HepG2 (cell line): ENCODE results near the gene AP5Z1. TPM values are rescaled to one million over a fixed set of nuclear protein-coding genes. Genes with fewer than 3 reads are reported as not detected.

Source experiments
- CHCHD3 ChIP-seq: sonication (generic); formaldehyde crosslinking; IDR thresholded peaks from 2 replicates; pipeline ENCODE4 v1.8.0; 2022; ENCODE audit warnings: mild to moderate bottlenecking, missing genetic modification reagents, moderate library complexity
- DZIP1 ChIP-seq: sonication (generic); formaldehyde crosslinking; IDR thresholded peaks from 2 replicates; pipeline ENCODE4 v1.5.0; 2020; ENCODE audit warnings: mild to moderate bottlenecking, missing genetic modification reagents
- FOXA3 ChIP-seq: IDR thresholded peaks from 2 replicates; pipeline ENCODE4 v1.6.1; 2016; ENCODE audit warnings: missing genetic modification reagents, missing compliant biosample characterization
- FOXM1 ChIP-seq: sonication (generic); formaldehyde crosslinking; IDR thresholded peaks from 2 replicates; pipeline ENCODE4 v1.5.0; 2020; ENCODE audit warnings: missing genetic modification reagents
- HMGA1 ChIP-seq: sonication (generic); formaldehyde crosslinking; conservative IDR thresholded peaks from 2 replicates; pipeline ENCODE4 v1.4.0; 2020; ENCODE audit warnings: missing genetic modification reagents
- ISL2 ChIP-seq: sonication (generic); formaldehyde crosslinking; IDR thresholded peaks from 2 replicates; pipeline ENCODE4 v1.5.0; 2020; ENCODE audit warnings: missing genetic modification reagents
- JARID2 ChIP-seq: sonication (generic); formaldehyde crosslinking; IDR thresholded peaks from 2 replicates; pipeline ENCODE4 v1.8.1; 2023; ENCODE audit warnings: missing genetic modification reagents, inconsistent platforms; ENCODE audit not compliant: insufficient replicate concordance
- KLF11 ChIP-seq: IDR thresholded peaks from 2 replicates; pipeline ENCODE4 v1.6.1; 2016; ENCODE audit warnings: missing compliant biosample characterization
- NFKBIZ ChIP-seq: IDR thresholded peaks from 2 replicates; pipeline ENCODE4 v1.6.1; 2018; ENCODE audit warnings: missing genetic modification reagents, missing compliant biosample characterization
- POLR2G ChIP-seq: fragments of 200-400 bp; formaldehyde crosslinking; IDR thresholded peaks from 2 replicates; pipeline ENCODE4 v1.6.1; 2018; ENCODE audit warnings: mild to moderate bottlenecking, low read depth, low read length, moderate library complexity
- SP1 ChIP-seq, 2 experiments: fragments of 450-650 bp in 1 of 2; sonication (generic) in 1 of 2; formaldehyde crosslinking in 1 of 2; IDR thresholded peaks; 2 replicates each; pipeline versions ENCODE4 v1.4.0 to v1.6.1; 2016 to 2020; ENCODE audit warnings: missing genetic modification reagents in 1 of 2
- TP53 ChIP-seq: sonication (generic); formaldehyde crosslinking; conservative IDR thresholded peaks from 2 replicates; pipeline ENCODE4 v1.4.0; 2020; ENCODE audit warnings: missing genetic modification reagents
- TRIM24 ChIP-seq: sonication (generic); formaldehyde crosslinking; IDR thresholded peaks from 2 replicates; pipeline ENCODE4 v1.8.0; 2022; ENCODE audit warnings: mild to moderate bottlenecking, missing genetic modification reagents
- U2AF1 ChIP-seq: fragments of 200-400 bp; formaldehyde crosslinking; optimal IDR thresholded peaks from 2 replicates; pipeline ENCODE3; 2017; ENCODE audit warnings: mild to moderate bottlenecking, low read depth, low read length
- ZFP36 ChIP-seq: fragments of 150-350 bp; IDR thresholded peaks from 2 replicates; pipeline ENCODE4 v1.6.1; 2018; ENCODE audit warnings: borderline replicate concordance, low read length, low read depth; ENCODE audit not compliant: partially characterized antibody
- ZFY ChIP-seq: sonication (generic); formaldehyde crosslinking; IDR thresholded peaks from 2 replicates; pipeline ENCODE4 v1.4.0; 2020; ENCODE audit warnings: missing genetic modification reagents
- ZNF343 ChIP-seq: sonication (generic); formaldehyde crosslinking; IDR thresholded peaks from 2 replicates; pipeline ENCODE4 v1.4.0; 2020; ENCODE audit warnings: mild to moderate bottlenecking, missing genetic modification reagents
- ZNF556 ChIP-seq: sonication (generic); formaldehyde crosslinking; IDR thresholded peaks from 2 replicates; pipeline ENCODE4 v1.4.0; 2020; ENCODE audit warnings: mild to moderate bottlenecking, missing genetic modification reagents, borderline replicate concordance
- ZNF615 ChIP-seq: sonication (generic); formaldehyde crosslinking; IDR thresholded peaks from 2 replicates; pipeline ENCODE4 v1.5.0; 2020; ENCODE audit warnings: mild to moderate bottlenecking, missing genetic modification reagents, borderline replicate concordance
- ZNF781 ChIP-seq: sonication (generic); formaldehyde crosslinking; IDR thresholded peaks from 2 replicates; pipeline ENCODE4 v1.5.1; 2020; ENCODE audit warnings: borderline replicate concordance, mild to moderate bottlenecking, missing genetic modification reagents; ENCODE audit errors: not compliant biosample characterization
- ZNF790 ChIP-seq: sonication (generic); formaldehyde crosslinking; IDR thresholded peaks from 2 replicates; pipeline ENCODE4 v1.8.0; 2022; ENCODE audit warnings: missing genetic modification reagents, mild to moderate bottlenecking, borderline replicate concordance
- polyA plus RNA-seq, 8 experiments: library from polyadenylated mRNA; depleted of rRNA in 3 of 8; stranded (reverse) in 7 of 8; unstranded in 1 of 8; fragments of >200 nt; fragmentation: Illumina TruSeq in 4 of 8; extraction: Trizol in 4 of 8; gene quantifications; 2 replicates each; pipeline versions ENCODE4 v1.2.1 to v1.2.3, GENCODE V29; 2011 to 2016; ENCODE audit warnings: low read depth in 4 of 8, missing spikeins in 1 of 8, mixed read lengths in 1 of 8; ENCODE audit not compliant: insufficient read depth in 1 of 8
- total RNA-seq, 5 experiments: library from RNA; depleted of rRNA; stranded (reverse); fragments of >200 nt; fragmentation: Illumina TruSeq; extraction: Trizol; gene quantifications; 2 replicates each; pipeline ENCODE4 v1.2.3, GENCODE V29; 2016; ENCODE audit warnings: low read depth in 1 of 5
- TF ChIP-seq, protein P1 (sequence below): sonication (generic); formaldehyde crosslinking; IDR thresholded peaks from 2 replicates; pipeline ENCODE4 v1.5.1; 2020; ENCODE audit warnings: mild to moderate bottlenecking, moderate library complexity, missing genetic modification reagents
- TF ChIP-seq, protein P2 (sequence below): IDR thresholded peaks from 2 replicates; pipeline ENCODE4 v1.6.1; 2016
- TF ChIP-seq, protein P3 (sequence below): sonication (generic); formaldehyde crosslinking; conservative IDR thresholded peaks from 2 replicates; pipeline ENCODE4 v1.4.0; 2020; ENCODE audit warnings: missing genetic modification reagents
- TF ChIP-seq, protein P4 (sequence below): IDR thresholded peaks from 2 replicates; pipeline ENCODE4 v1.6.1; 2016; ENCODE audit warnings: mild to moderate bottlenecking, missing biosample characterization, missing genetic modification reagents

The AP5Z1 gene
- total and polyA plus RNA-seq, 2 of the 13 experiments (the other 11 are each of a cell fraction or from before 2014, with no cell fraction given): 9.3 to 15.1 TPM

DNA sequence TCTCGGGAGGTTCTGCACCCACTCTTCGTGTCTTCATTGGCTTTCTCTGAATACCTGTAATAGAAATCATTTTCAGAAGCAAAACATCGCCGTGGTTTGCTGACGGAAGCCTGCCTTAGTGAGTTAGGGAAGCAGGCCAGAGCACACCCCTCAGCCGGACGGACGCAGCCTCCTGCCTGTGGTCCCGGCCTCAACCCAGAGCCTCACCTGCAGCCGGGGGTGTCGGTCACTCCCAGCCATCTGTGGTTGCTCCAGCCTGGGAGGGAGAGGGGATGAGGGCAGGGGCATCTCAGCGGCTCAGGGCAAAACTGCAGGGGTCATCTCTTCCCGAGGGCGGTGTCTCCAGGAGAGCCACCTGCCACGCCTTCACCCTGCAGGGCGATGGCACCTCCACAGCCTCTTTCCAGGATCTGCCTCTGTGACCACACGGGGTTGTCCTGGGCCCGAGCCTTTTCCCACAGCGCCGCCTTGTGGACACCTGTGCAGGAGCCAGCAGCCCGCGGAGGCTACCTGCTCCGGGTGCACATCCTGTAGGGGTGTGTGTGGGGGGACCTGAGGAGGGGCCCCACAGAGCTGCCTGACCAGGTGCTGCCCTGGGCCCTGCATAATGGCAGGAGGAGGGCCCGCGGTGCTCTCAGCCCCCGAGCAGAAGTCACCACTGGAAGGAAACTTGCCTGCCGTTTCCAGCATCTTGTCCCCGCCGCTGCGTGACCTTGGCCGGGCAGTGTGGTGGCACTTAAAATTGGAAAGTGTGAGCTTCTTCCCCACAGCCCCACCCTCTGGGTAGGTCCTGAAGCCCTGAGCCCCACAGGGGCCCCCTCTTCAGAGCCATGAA lies 21.6 kb upstream of the AP5Z1 start (continued):
- TF ChIP-seq, protein P1, sequence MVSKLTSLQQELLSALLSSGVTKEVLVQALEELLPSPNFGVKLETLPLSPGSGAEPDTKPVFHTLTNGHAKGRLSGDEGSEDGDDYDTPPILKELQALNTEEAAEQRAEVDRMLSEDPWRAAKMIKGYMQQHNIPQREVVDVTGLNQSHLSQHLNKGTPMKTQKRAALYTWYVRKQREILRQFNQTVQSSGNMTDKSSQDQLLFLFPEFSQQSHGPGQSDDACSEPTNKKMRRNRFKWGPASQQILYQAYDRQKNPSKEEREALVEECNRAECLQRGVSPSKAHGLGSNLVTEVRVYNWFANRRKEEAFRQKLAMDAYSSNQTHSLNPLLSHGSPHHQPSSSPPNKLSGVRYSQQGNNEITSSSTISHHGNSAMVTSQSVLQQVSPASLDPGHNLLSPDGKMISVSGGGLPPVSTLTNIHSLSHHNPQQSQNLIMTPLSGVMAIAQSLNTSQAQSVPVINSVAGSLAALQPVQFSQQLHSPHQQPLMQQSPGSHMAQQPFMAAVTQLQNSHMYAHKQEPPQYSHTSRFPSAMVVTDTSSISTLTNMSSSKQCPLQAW (CRISPR knock-in tag): no peak; the same call in 1 of the 2 replicates
- TF ChIP-seq CHCHD3 (CRISPR knock-in tag) (no peak), ZFP36 (no peak), KLF11 (CRISPR knock-in tag) (no peak), ISL2 (CRISPR knock-in tag) (no peak), ZNF781 (CRISPR knock-in tag) (no peak), U2AF1 (no peak), POLR2G (no peak), NFKBIZ (CRISPR knock-in tag) (no peak), TP53 (no peak), HMGA1 (CRISPR knock-in tag) (no peak), JARID2 (CRISPR knock-in tag) (no peak), SP1 (IDR thresholded peaks at IDR 0.05) (no peak), SP1 (CRISPR knock-in tag; IDR thresholded peaks at IDR 0.05) (no peak), ZNF556 (CRISPR knock-in tag) (no peak), TRIM24 (CRISPR knock-in tag) (no peak), ZNF790 (no peak), ZFY (CRISPR knock-in tag) (no peak), FOXM1 (CRISPR knock-in tag) (no peak), ZNF343 (no peak), DZIP1 (CRISPR knock-in tag) (no peak), ZNF615 (CRISPR knock-in tag) (no peak), FOXA3 (CRISPR knock-in tag) (0 out of 2 replicates have a peak, but pooled peaks have one; percentile 14)
- TF ChIP-seq, protein P2, sequence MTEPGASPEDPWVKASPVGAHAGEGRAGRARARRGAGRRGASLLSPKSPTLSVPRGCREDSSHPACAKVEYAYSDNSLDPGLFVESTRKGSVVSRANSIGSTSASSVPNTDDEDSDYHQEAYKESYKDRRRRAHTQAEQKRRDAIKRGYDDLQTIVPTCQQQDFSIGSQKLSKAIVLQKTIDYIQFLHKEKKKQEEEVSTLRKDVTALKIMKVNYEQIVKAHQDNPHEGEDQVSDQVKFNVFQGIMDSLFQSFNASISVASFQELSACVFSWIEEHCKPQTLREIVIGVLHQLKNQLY (CRISPR knock-in tag): no peak
- TF ChIP-seq, protein P3, sequence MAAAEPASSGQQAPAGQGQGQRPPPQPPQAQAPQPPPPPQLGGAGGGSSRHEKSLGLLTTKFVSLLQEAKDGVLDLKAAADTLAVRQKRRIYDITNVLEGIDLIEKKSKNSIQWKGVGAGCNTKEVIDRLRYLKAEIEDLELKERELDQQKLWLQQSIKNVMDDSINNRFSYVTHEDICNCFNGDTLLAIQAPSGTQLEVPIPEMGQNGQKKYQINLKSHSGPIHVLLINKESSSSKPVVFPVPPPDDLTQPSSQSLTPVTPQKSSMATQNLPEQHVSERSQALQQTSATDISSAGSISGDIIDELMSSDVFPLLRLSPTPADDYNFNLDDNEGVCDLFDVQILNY (CRISPR knock-in tag): no peak
- TF ChIP-seq, protein P4, sequence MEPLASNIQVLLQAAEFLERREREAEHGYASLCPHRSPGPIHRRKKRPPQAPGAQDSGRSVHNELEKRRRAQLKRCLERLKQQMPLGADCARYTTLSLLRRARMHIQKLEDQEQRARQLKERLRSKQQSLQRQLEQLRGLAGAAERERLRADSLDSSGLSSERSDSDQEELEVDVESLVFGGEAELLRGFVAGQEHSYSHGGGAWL (CRISPR knock-in tag): no peak
